ENCODE results near the gene PIGM. TPM values are rescaled to one million over a fixed set of nuclear protein-coding genes. Genes with fewer than 3 reads are reported as not detected.

The PIGM gene
- total RNA-seq, 1 experiment from 2014 or later, result 7.7 TPM

- Mint-ChIP-seq H3K4me3 (ENCODE audit: unreplicated experiment) (no peak overlapping the region), H3K27me3 (ENCODE audit: insufficient read depth, unreplicated experiment) (no peaks in the 10 kb centered on the region), H3K4me1 (ENCODE audit: insufficient read depth, unreplicated experiment) (peaks cover 23% of the 10 kb centered on the region), H3K9me3 (ENCODE audit: unreplicated experiment) (no peaks in the 10 kb centered on the region), H3K36me3 (ENCODE audit: insufficient read depth, unreplicated experiment) (no peaks in the 10 kb centered on the region), H3K27ac (ENCODE audit: low read depth, unreplicated experiment) (no peak overlapping the region)
- no peak for TF ChIP-seq CTCF (IDR thresholded peaks at IDR 0.05; ENCODE audit: unreplicated experiment)
- CTCF ChIA-PET, result interaction anchor here (0.7 to 4.2 kb wide), 2 partner anchors 10 to 50 kb away, joined by 3 to 51 read pairs; no protein-coding TSS in a partner anchor
- intact Hi-C loops (cut with micrococcal nuclease), result no loop called here
- BruUV-seq (replicated peaks), result no TSS peak
- POLR2A ChIA-PET, result no interaction called here
- DNase-seq (ENCODE audit: unreplicated experiment), result peak; percentile 72
Observed at GRCh38 chr1:159996653-159997052, 35.1 kb downstream of the PIGM start.

GRCh38 chr1:159994896-159995295 is 36.9 kb downstream of the PIGM start:
- no peaks in the 10 kb centered on the region for H3K36me3 Mint-ChIP-seq (ENCODE audit: insufficient read depth, unreplicated experiment)
- H3K4me3 Mint-ChIP-seq (ENCODE audit: unreplicated experiment), result no peak overlapping the region
- TF ChIP-seq CTCF (IDR thresholded peaks at IDR 0.05; ENCODE audit: unreplicated experiment), result no peak
- no peaks in the 10 kb centered on the region for H3K9me3 Mint-ChIP-seq (ENCODE audit: unreplicated experiment)
- intact Hi-C loops (cut with micrococcal nuclease), result no loop called here
- CTCF ChIA-PET, result interaction anchor here (4.2 to 4.3 kb wide), 2 partner anchors 12 to 57 kb away, joined by 25 to 51 read pairs; no protein-coding TSS in a partner anchor
- H3K27me3 Mint-ChIP-seq (ENCODE audit: insufficient read depth, unreplicated experiment), result no peaks in the 10 kb centered on the region
- BruUV-seq (replicated peaks), result no TSS peak
- H3K4me1 Mint-ChIP-seq (ENCODE audit: insufficient read depth, unreplicated experiment), result peaks cover 23% of the 10 kb centered on the region
- no peak overlapping the region for H3K27ac Mint-ChIP-seq (ENCODE audit: low read depth, unreplicated experiment)
- no peak for DNase-seq (ENCODE audit: unreplicated experiment)
- POLR2A ChIA-PET, result no interaction called here

- peaks cover 17% of the 10 kb centered on the region for H3K4me1 Mint-ChIP-seq (ENCODE audit: insufficient read depth, unreplicated experiment)
- intact Hi-C loops (cut with micrococcal nuclease), result no loop called here
- H3K4me3 Mint-ChIP-seq (ENCODE audit: unreplicated experiment), result no peak overlapping the region
- no peaks in the 10 kb centered on the region for H3K36me3 Mint-ChIP-seq (ENCODE audit: insufficient read depth, unreplicated experiment)
- no peaks in the 10 kb centered on the region for H3K9me3 Mint-ChIP-seq (ENCODE audit: unreplicated experiment)
- DNase-seq (ENCODE audit: unreplicated experiment), result no peak
- no peak overlapping the region for H3K27ac Mint-ChIP-seq (ENCODE audit: low read depth, unreplicated experiment)
- no peak for TF ChIP-seq CTCF (IDR thresholded peaks at IDR 0.05; ENCODE audit: unreplicated experiment)
- CTCF ChIA-PET, result interaction anchor here (0.6 to 4.3 kb wide), 7 partner anchors 10 to 871 kb away, joined by 3 to 51 read pairs (median 4); no protein-coding TSS in a partner anchor
- no TSS peak for BruUV-seq (replicated peaks)
- H3K27me3 Mint-ChIP-seq (ENCODE audit: insufficient read depth, unreplicated experiment), result no peaks in the 10 kb centered on the region
- POLR2A ChIA-PET, result no interaction called here
Observed at GRCh38 chr1:159993911-159994310, 37.9 kb downstream of the PIGM start.

- H3K27ac Mint-ChIP-seq (ENCODE audit: low read depth, unreplicated experiment), result no peak overlapping the region
- ChIA-PET CTCF (interaction anchor here (0.6 to 4.3 kb wide), 6 partner anchors 15 to 782 kb away, joined by 3 to 28 read pairs (median 6); no protein-coding TSS in a partner anchor), POLR2A (interaction anchor here (0.9 to 1.3 kb wide), 2 partner anchors 11 to 23 kb away, joined by 3 to 4 read pairs; no protein-coding TSS in a partner anchor)
- no peaks in the 10 kb centered on the region for H3K9me3 Mint-ChIP-seq (ENCODE audit: unreplicated experiment)
- no peaks in the 10 kb centered on the region for H3K27me3 Mint-ChIP-seq (ENCODE audit: insufficient read depth, unreplicated experiment)
- BruUV-seq (replicated peaks), result no TSS peak
- H3K4me3 Mint-ChIP-seq (ENCODE audit: unreplicated experiment), result no peak overlapping the region
- DNase-seq (ENCODE audit: unreplicated experiment), result no peak
- peaks cover 17% of the 10 kb centered on the region for H3K4me1 Mint-ChIP-seq (ENCODE audit: insufficient read depth, unreplicated experiment)
- intact Hi-C loops (cut with micrococcal nuclease), result no loop called here
- TF ChIP-seq CTCF (IDR thresholded peaks at IDR 0.05; ENCODE audit: unreplicated experiment), result no peak
- no peaks in the 10 kb centered on the region for H3K36me3 Mint-ChIP-seq (ENCODE audit: insufficient read depth, unreplicated experiment)
Observed at GRCh38 chr1:159992161-159992560, 39.6 kb downstream of the PIGM start.

All from MCF 10A (cell line).